Neutrophil (primary cell): ENCODE data around the gene MEF2C.

Source experiments
- H3K27ac ChIP-seq: fragments of 200-600 bp; sonication (generic); 2 replicates; pipeline ENCODE4 v1.5.1; 2016; ENCODE audit warnings: mild to moderate bottlenecking, moderate library complexity
- H3K27me3 ChIP-seq: fragments of 200-600 bp; sonication (generic); 2 replicates; pipeline ENCODE4 v1.6.0; 2016; ENCODE audit warnings: mild to moderate bottlenecking
- H3K36me3 ChIP-seq: fragments of 200-600 bp; sonication (generic); 2 replicates; pipeline ENCODE4 v1.5.1; 2017
- H3K4me1 ChIP-seq, 2 experiments: fragments of 200-600 bp in 1 of 2; sonication (generic) in 1 of 2; 1 replicate in 1 of 2; 2 replicates in 1 of 2; pipeline versions ENCODE4 v1.5.1 to v1.6.1; 2013 to 2016; ENCODE audit warnings: low read depth in 1 of 2, low read length in 1 of 2, mild to moderate bottlenecking in 1 of 2, moderate library complexity in 1 of 2; ENCODE audit not compliant: control insufficient read depth in 1 of 2, insufficient read depth in 1 of 2
- H3K4me3 ChIP-seq, 2 experiments: fragments of 200-600 bp in 1 of 2; sonication (generic) in 1 of 2; 1 replicate in 1 of 2; 2 replicates in 1 of 2; pipeline ENCODE4 v1.5.1; 2013 to 2016; ENCODE audit warnings: low read depth in 1 of 2, low read length in 1 of 2, mild to moderate bottlenecking in 1 of 2, moderate library complexity in 1 of 2
- H3K9me3 ChIP-seq: fragments of 200-600 bp; sonication (generic); 2 replicates; pipeline ENCODE4 v1.5.1; 2016
- CTCF ChIP-seq: fragments of 200-600 bp; sonication (generic); IDR thresholded peaks from 2 replicates; pipeline ENCODE4 v1.5.1; 2016; ENCODE audit warnings: antibody characterized with exemption

MEF2C gene

GRCh38 chr5:88719434-88719833 lies 163.6 kb downstream of the MEF2C start:
- TF ChIP-seq CTCF = no peak
- no peak overlapping the region for H3K4me3 ChIP-seq
- no peak overlapping the region for H3K27ac ChIP-seq
- no peaks in the 10 kb centered on the region for H3K27me3 ChIP-seq
- H3K4me1 ChIP-seq = no peaks in the 10 kb centered on the region
- no peaks in the 10 kb centered on the region for H3K36me3 ChIP-seq
- H3K9me3 ChIP-seq = no peaks in the 10 kb centered on the region

- no peaks in the 10 kb centered on the region for H3K4me1 ChIP-seq
- no peaks in the 10 kb centered on the region for H3K27me3 ChIP-seq
- H3K27ac ChIP-seq = no peak overlapping the region
- H3K4me3 ChIP-seq = no peak overlapping the region
- H3K9me3 ChIP-seq = no peaks in the 10 kb centered on the region
- no peaks in the 10 kb centered on the region for H3K36me3 ChIP-seq
- no peak for TF ChIP-seq CTCF
Measured at GRCh38 chr5:88718736-88719135, 164.2 kb downstream of the MEF2C start.

- no peak for TF ChIP-seq CTCF
- Histone ChIP-seq H3K4me3 (no peak overlapping the region), H3K36me3 (no peaks in the 10 kb centered on the region), H3K27ac (no peak overlapping the region), H3K4me1 (no peaks in the 10 kb centered on the region), H3K9me3 (no peaks in the 10 kb centered on the region), H3K27me3 (no peaks in the 10 kb centered on the region)
Measured at GRCh38 chr5:88716101-88716500, 166.9 kb downstream of the MEF2C start.

GRCh38 chr5:88715503-88715902 lies 167.5 kb downstream of the MEF2C start:
- TF ChIP-seq CTCF = no peak
- Histone ChIP-seq H3K4me3 (no peak overlapping the region), H3K36me3 (no peaks in the 10 kb centered on the region), H3K27me3 (no peaks in the 10 kb centered on the region), H3K27ac (no peak overlapping the region), H3K9me3 (no peaks in the 10 kb centered on the region), H3K4me1 (no peaks in the 10 kb centered on the region)

- Histone ChIP-seq H3K27ac (no peak overlapping the region), H3K27me3 (no peaks in the 10 kb centered on the region), H3K36me3 (no peaks in the 10 kb centered on the region), H3K4me3 (no peak overlapping the region), H3K4me1 (no peaks in the 10 kb centered on the region), H3K9me3 (no peaks in the 10 kb centered on the region)
- no peak for TF ChIP-seq CTCF
Measured at GRCh38 chr5:88713818-88714217, 169.2 kb downstream of the MEF2C start.
